Brain microvascular endothelial cell (primary cell): ENCODE results near the gene EFNA5.

Source experiments
- DNase-seq: peaks from one replicate; pipeline ENCODE4 v3.0.0-alpha.2; 2020
- H3K27ac ChIP-seq: fragments of 250-450 bp; sonication (Bioruptor Pico); 2 replicates; pipeline ENCODE4 v1.5.1; 2020; ENCODE audit warnings: mild to moderate bottlenecking, moderate library complexity
- H3K27me3 ChIP-seq: fragments of 250-450 bp; sonication (Bioruptor Pico); replicated peaks from 2 replicates; pipeline ENCODE4 v1.5.1; 2020; ENCODE audit warnings: mild to moderate bottlenecking
- H3K36me3 ChIP-seq: fragments of 250-450 bp; sonication (Bioruptor Pico); replicated peaks from 2 replicates; pipeline ENCODE4 v1.5.1; 2020; ENCODE audit warnings: mild to moderate bottlenecking
- H3K4me3 ChIP-seq: 2 replicates; pipeline ENCODE4 v1.5.1; 2011; ENCODE audit warnings: low read depth, mild to moderate bottlenecking, control low read depth, low read length, moderate library complexity
- CTCF ChIP-seq: IDR thresholded peaks from 2 replicates; pipeline ENCODE4 v1.5.1; 2011; ENCODE audit warnings: low read depth, mild to moderate bottlenecking, moderate library complexity, low read length, control low read depth, inconsistent platforms; ENCODE audit errors: missing control alignments
- in situ Hi-C: cut with HindIII; loops from 2 replicates; pipeline ENCODE4 v1.10.0; 2017; ENCODE audit warnings: low sequenced_read_pairs, low pct_ligation_motif_present

Gene EFNA5

GRCh38 chr5:107469485-107470294 lies 201.0 kb downstream of the EFNA5 start:
- Histone ChIP-seq H3K4me3 (no peak overlapping the region), H3K27ac (peak overlapping the region; percentile 85), H3K36me3 (no peaks in the 10 kb centered on the region), H3K27me3 (no peaks in the 10 kb centered on the region)
- in situ Hi-C loops, result no loop called here
- DNase-seq, result peak; percentile 82
- no peak for TF ChIP-seq CTCF

GRCh38 chr5:107469064-107469463 lies 201.7 kb downstream of the EFNA5 start:
- no peaks in the 10 kb centered on the region for H3K36me3 ChIP-seq
- no peak overlapping the region for H3K4me3 ChIP-seq
- H3K27ac ChIP-seq, result peak overlapping the region; percentile 85
- no peak for TF ChIP-seq CTCF
- in situ Hi-C loops, result no loop called here
- no peak for DNase-seq
- no peaks in the 10 kb centered on the region for H3K27me3 ChIP-seq

- Histone ChIP-seq H3K27ac (no peak overlapping the region), H3K36me3 (no peaks in the 10 kb centered on the region), H3K4me3 (no peak overlapping the region), H3K27me3 (no peaks in the 10 kb centered on the region)
- DNase-seq, result no peak
- in situ Hi-C loops, result no loop called here
- no peak for TF ChIP-seq CTCF
These were observed 202.5 kb downstream of the EFNA5 start for GRCh38 chr5:107468276-107468675.

- DNase-seq, result no peak
- no peak overlapping the region for H3K27ac ChIP-seq
These were observed 203.4 kb downstream of the EFNA5 start for GRCh38 chr5:107467137-107467932.

GRCh38 chr5:107466233-107466769 lies 204.4 kb downstream of the EFNA5 start:
- Histone ChIP-seq H3K27ac (peak overlapping the region; percentile 59), H3K27me3 (no peaks in the 10 kb centered on the region), H3K36me3 (no peaks in the 10 kb centered on the region), H3K4me3 (no peak overlapping the region)
- in situ Hi-C loops, result no loop called here
- no peak for TF ChIP-seq CTCF
- peak; percentile 92 for DNase-seq

More at GRCh38 chr5:107467137-107467932, 203.4 kb downstream of the EFNA5 start:
- in situ Hi-C loops, result no loop called here
- no peaks in the 10 kb centered on the region for H3K36me3 ChIP-seq
- H3K27me3 ChIP-seq, result no peaks in the 10 kb centered on the region
- TF ChIP-seq CTCF, result no peak
- H3K4me3 ChIP-seq, result no peak overlapping the region
